ENCODE data around the gene CUL9.

CUL9 gene

DNA sequence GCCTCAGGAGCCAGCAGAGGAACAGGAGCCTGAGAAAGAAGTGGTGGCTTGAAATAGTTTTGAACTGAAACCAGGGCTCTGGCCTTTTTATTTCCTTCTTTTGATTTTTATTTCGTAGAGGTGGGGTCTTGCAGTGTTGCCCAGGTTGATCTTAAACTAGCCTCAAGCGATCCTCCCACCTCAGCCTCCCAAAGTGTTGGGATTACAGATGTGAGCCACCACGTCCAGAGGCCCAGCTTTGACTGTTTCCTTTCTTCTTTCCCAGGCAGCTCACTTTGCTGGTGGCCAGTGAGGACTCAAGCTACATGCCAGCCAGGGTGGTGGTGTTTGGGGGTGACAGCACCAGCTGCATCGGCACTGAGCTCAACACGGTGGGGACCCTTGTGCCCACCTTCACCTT, 20.5 kb downstream of the CUL9 start:
- H2AFZ ChIP-seq (ENCODE audit: low read length), result no peak overlapping the region
- DNase-seq, result no peak

DNA sequence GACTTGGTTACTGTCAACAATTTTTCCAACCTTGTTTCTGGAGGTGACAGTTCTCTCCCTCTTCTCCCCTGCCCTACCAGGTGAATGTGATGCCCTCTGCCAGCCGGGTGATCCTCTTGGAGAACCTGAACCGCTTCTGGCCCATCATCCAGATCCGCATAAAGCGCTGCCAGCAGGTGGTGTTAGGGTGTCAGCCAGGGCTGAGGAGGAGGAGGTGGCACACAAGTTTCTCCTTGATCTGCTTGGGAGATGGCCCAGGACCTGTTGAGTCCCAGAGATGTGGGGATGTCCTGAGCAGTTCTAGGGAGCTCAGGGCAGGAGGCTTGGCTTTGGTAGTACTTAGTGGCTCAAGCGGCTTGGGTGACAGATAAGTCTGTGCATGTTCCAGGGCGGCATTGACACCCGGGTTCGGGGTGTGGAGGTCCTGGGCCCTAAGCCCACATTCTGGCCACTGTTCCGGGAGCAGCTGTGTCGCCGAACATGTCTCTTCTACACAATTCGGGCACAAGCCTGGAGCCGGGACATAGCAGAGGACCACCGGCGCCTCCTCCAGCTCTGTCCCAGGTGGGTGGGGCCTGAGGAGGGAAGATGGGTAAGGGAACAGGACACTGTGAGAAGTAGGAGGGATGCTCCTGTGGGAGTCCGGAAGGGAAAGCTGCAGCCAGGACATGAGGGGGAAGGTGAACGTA, 21.2 kb downstream of the CUL9 start:
- Histone ChIP-seq H3K79me2 (ENCODE audit: low read length) (no peaks in the 10 kb centered on the region), H3K4me1 (ENCODE audit: low read length) (no peaks in the 10 kb centered on the region), H2AFZ (ENCODE audit: low read length) (no peak overlapping the region), H3K36me3 (replicated peaks; ENCODE audit: insufficient read depth, low read length) (no peaks in the 10 kb centered on the region), H3K9me3 (replicated peaks; ENCODE audit: insufficient read depth, low read length) (no peaks in the 10 kb centered on the region), H4K20me1 (ENCODE audit: insufficient read depth, low read length) (no peaks in the 10 kb centered on the region), H3K4me3 (ENCODE audit: low read length) (no peak overlapping the region), H3F3A (ENCODE audit: insufficient read depth, low read length) (no peaks in the 10 kb centered on the region), H3K27me3 (replicated peaks; ENCODE audit: insufficient read depth, low read length) (no peaks in the 10 kb centered on the region), H3K4me2 (ENCODE audit: low read depth, low read length) (no peak overlapping the region), H3K9ac (ENCODE audit: low read length) (no peak overlapping the region), H3K27ac (ENCODE audit: low read length) (no peak overlapping the region), H3K9me2 (replicated peaks; ENCODE audit: insufficient read depth, low read length) (no peaks in the 10 kb centered on the region)
- no peak for TF ChIP-seq EZH2 (optimal IDR thresholded peaks at IDR 0.05; ENCODE audit: low read depth, low read length)
- TF ChIP-seq, protein P1, sequence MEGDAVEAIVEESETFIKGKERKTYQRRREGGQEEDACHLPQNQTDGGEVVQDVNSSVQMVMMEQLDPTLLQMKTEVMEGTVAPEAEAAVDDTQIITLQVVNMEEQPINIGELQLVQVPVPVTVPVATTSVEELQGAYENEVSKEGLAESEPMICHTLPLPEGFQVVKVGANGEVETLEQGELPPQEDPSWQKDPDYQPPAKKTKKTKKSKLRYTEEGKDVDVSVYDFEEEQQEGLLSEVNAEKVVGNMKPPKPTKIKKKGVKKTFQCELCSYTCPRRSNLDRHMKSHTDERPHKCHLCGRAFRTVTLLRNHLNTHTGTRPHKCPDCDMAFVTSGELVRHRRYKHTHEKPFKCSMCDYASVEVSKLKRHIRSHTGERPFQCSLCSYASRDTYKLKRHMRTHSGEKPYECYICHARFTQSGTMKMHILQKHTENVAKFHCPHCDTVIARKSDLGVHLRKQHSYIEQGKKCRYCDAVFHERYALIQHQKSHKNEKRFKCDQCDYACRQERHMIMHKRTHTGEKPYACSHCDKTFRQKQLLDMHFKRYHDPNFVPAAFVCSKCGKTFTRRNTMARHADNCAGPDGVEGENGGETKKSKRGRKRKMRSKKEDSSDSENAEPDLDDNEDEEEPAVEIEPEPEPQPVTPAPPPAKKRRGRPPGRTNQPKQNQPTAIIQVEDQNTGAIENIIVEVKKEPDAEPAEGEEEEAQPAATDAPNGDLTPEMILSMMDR (IDR thresholded peaks at IDR 0.05; ENCODE audit: low read length), result no peak
- TF ChIP-seq EZH2phosphoT487 (IDR thresholded peaks at IDR 0.05; ENCODE audit: low read length), result no peak
- DNase-seq, result no peak

More for the DNA sequence above, 20.5 kb downstream of the CUL9 start:
- Histone ChIP-seq H3K9me2 (replicated peaks; ENCODE audit: insufficient read depth, low read length) (no peaks in the 10 kb centered on the region), H3K79me2 (ENCODE audit: low read length) (no peaks in the 10 kb centered on the region), H3F3A (ENCODE audit: insufficient read depth, low read length) (no peaks in the 10 kb centered on the region), H3K4me2 (ENCODE audit: low read depth, low read length) (no peak overlapping the region), H3K9me3 (replicated peaks; ENCODE audit: insufficient read depth, low read length) (no peaks in the 10 kb centered on the region), H3K27ac (ENCODE audit: low read length) (no peak overlapping the region), H4K20me1 (ENCODE audit: insufficient read depth, low read length) (no peaks in the 10 kb centered on the region), H3K4me1 (ENCODE audit: low read length) (no peaks in the 10 kb centered on the region), H3K9ac (ENCODE audit: low read length) (no peak overlapping the region), H3K36me3 (replicated peaks; ENCODE audit: insufficient read depth, low read length) (no peaks in the 10 kb centered on the region), H3K4me3 (ENCODE audit: low read length) (no peak overlapping the region), H3K27me3 (replicated peaks; ENCODE audit: insufficient read depth, low read length) (no peaks in the 10 kb centered on the region)
- no peak for TF ChIP-seq EZH2 (optimal IDR thresholded peaks at IDR 0.05; ENCODE audit: low read depth, low read length)
- TF ChIP-seq EZH2phosphoT487 (IDR thresholded peaks at IDR 0.05; ENCODE audit: low read length), result no peak
- TF ChIP-seq, protein P1 (IDR thresholded peaks at IDR 0.05; ENCODE audit: low read length), result no peak

DNA sequence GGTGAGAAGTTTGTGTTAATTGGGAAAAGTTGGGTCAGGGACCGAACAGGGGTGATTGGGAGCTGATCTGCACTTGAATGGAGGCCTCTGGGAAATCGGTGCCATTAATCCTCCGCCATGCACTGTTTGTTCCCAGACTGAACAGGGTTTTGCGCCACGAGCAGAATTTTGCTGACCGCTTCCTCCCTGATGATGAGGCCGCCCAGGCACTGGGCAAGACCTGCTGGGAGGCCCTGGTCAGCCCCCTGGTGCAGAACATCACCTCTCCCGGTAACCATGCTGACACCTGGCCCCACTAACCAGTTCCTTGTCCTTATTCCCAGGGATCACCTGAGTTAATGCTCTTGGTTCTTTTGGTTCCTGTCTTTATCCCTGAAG, 21.7 kb downstream of the CUL9 start:
- no peaks in the 10 kb centered on the region for H3K9me2 ChIP-seq (replicated peaks; ENCODE audit: insufficient read depth, low read length)
- no peaks in the 10 kb centered on the region for H3K79me2 ChIP-seq (ENCODE audit: low read length)
- no peak for DNase-seq
- no peak overlapping the region for H2AFZ ChIP-seq (ENCODE audit: low read length)
- no peak overlapping the region for H3K27ac ChIP-seq (ENCODE audit: low read length)
- H3K4me3 ChIP-seq (ENCODE audit: low read length), result no peak overlapping the region
- no peaks in the 10 kb centered on the region for H4K20me1 ChIP-seq (ENCODE audit: insufficient read depth, low read length)
- no peaks in the 10 kb centered on the region for H3K9me3 ChIP-seq (replicated peaks; ENCODE audit: insufficient read depth, low read length)
- H3F3A ChIP-seq (ENCODE audit: insufficient read depth, low read length), result no peaks in the 10 kb centered on the region
- H3K36me3 ChIP-seq (replicated peaks; ENCODE audit: insufficient read depth, low read length), result no peaks in the 10 kb centered on the region
- H3K4me1 ChIP-seq (ENCODE audit: low read length), result no peaks in the 10 kb centered on the region
- TF ChIP-seq, protein P1 (IDR thresholded peaks at IDR 0.05; ENCODE audit: low read length), result no peak
- TF ChIP-seq EZH2 (optimal IDR thresholded peaks at IDR 0.05; ENCODE audit: low read depth, low read length) (no peak), EZH2phosphoT487 (IDR thresholded peaks at IDR 0.05; ENCODE audit: low read length) (no peak)
- no peaks in the 10 kb centered on the region for H3K27me3 ChIP-seq (replicated peaks; ENCODE audit: insufficient read depth, low read length)
- no peak overlapping the region for H3K4me2 ChIP-seq (ENCODE audit: low read depth, low read length)
- H3K9ac ChIP-seq (ENCODE audit: low read length), result no peak overlapping the region
